ENCODE data around the gene CSHL1.
"Not testable (repeated sequence)": the region's sequence is repeated elsewhere in the genome, so short reads cannot be mapped to it uniquely, and the experiment has no call there.

- TF ChIP-seq CTCF (IDR thresholded peaks at IDR 0.05; ENCODE audit: low read depth, low read length); EZH2phosphoT487 (IDR thresholded peaks at IDR 0.05; ENCODE audit: low read depth): not testable (repeated sequence)
Observed at GRCh38 chr17:63894821-63895220, 16.2 kb downstream of the CSHL1 start.

Measured in OCI-LY3 (cell line).